NCI-H128 (cell line): ENCODE data around the gene MEIS2.

Source experiments
- DNase-seq: peaks from one replicate; lab custom pipeline; 2025; ENCODE audit not compliant: unreplicated experiment; lab: John Stamatoyannopoulos, UW

Gene MEIS2

GRCh38 chr15:36903922-36904556 lies 196.3 kb downstream of the MEIS2 start:
- no peak for DNase-seq

DNA sequence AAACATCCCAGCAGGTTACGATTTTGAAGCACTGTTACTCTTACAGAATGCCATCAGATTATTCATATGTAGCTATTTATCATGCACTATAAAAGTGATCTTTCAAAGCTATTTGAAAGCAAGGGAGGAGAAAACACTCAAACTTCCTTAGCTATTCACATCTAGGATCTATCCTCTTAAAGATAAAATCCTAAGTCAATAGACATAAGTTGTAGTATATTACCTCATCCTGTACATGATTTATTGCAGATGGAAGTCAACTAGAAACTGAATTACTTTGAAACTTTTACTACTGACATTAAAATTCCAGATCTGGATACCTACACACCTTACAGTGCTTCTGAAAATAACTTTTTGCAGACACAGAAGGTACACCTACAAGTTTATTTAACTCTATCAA lies 197.2 kb downstream of the MEIS2 start:
- DNase-seq = no peak

- DNase-seq = no peak
These were observed 199.3 kb downstream of the MEIS2 start for GRCh38 chr15:36901012-36901411.

GRCh38 chr15:36899696-36900095 lies 200.7 kb downstream of the MEIS2 start:
- no peak for DNase-seq

DNA sequence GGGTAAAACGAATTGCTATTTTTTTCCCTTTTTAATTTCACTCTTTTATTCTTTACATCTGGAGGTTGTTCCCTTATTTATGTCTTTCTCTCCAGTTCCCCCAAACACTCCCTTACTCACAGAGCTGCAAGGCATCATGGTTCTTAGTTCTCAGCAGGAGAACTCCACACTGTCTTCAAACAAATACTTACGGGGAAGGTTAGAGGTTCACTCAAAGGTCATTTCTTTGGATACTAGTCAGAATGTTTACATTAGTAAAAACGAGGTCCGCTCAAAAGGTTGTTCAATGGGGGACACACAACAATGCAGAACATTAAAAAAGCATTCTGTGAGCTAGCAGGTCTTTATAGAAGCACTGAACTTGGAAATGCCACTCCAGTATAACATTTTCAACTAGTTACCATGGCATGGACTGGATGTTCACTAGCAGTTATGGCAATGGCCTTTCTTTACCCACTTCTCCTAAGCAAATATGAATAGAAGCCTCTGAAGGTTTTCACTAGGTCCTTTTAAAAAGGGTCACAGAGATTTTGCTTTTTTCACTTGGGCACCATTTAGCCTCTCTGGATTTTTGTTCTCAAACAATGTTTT lies 201.7 kb downstream of the MEIS2 start:
- DNase-seq = no peak

GRCh38 chr15:36897834-36898233 lies 202.5 kb downstream of the MEIS2 start:
- DNase-seq = no peak

DNA sequence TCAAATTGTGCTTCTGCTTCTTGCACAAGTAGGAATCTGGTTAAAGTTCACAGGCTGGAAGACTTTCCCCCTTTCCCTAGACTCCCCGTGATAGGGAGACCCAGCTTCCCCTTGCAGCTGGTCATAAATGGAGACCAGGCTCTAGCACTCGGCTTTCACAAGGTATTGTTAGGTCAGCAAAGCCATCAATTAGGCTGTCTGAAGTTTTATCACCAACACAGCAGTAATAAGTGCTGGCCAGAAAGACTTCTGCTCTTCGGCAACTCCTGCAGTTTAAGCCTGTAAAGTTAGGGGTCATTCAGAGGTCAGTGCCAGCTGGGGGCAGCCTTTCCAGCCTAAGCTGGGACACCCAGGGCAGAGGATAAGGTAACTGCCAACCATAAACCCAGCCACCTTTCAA lies 203.4 kb downstream of the MEIS2 start:
- DNase-seq = no peak

- DNase-seq = no peak
These were observed 206.3 kb downstream of the MEIS2 start for GRCh38 chr15:36894075-36894474.

DNA sequence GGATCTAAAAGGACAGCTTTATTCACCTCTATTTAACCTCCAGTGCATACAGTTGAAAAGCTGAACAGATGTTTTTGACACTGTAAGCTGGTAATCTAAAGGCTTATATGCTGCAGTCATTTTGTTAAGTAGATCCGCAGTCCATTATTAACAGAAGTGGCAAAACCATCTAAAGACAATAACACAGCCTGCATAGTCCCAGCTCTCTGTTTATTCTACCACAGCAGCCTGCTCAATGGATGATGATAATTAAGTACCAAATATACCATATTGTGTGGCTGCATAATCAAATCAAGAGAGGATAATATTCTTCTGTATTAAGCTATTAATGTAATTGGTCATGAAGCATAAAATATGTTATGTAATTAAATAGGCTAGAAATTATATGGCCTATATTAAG lies 207.1 kb downstream of the MEIS2 start:
- no peak for DNase-seq

DNA sequence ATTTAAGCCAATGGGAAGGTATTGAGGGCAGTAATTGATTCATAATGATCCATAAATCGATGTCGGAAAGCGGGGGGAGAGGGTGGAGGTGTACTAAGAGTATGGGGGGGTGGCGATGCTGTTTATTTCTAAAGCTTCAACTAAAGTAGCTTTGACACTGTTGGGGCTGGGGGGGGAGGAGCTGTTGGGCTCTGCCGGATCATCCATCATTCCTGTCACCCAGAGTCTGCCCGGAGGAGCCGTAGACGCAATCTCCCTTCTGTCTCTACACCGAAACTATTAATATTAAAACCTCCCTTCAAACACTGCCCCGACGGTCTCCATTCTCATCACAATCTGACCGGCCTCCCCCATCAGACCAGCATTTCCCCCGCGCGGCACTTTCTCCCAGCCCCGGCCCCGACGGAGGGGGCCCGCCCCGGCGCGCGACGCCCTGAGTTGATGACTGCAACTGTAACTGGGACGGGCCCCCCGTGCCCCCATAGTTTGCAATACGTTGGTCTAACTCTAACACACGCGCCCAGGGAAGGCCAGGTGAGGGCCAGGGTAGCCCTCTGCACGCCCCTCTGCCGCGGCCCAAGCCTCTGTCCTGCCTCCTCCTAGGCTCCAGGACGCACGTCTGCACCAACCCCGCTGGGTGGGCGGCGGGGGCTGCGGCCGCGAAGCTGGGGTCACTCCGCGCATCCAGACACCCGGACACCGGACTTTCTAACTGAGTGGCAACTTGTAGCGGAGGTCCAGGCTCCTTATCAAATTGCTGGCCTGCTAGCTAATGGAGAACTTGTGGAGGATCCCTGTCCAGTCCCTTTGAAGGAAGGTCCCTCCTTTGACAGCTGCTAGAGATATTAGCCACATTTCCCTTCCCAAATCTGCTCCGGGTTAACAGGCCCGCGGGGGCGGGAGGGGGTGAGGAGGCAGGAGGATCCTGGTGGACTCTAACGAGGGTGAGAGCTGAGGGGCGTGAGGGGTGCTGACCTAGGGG lies 212.0 kb downstream of the MEIS2 start:
- DNase-seq = no peak

DNA sequence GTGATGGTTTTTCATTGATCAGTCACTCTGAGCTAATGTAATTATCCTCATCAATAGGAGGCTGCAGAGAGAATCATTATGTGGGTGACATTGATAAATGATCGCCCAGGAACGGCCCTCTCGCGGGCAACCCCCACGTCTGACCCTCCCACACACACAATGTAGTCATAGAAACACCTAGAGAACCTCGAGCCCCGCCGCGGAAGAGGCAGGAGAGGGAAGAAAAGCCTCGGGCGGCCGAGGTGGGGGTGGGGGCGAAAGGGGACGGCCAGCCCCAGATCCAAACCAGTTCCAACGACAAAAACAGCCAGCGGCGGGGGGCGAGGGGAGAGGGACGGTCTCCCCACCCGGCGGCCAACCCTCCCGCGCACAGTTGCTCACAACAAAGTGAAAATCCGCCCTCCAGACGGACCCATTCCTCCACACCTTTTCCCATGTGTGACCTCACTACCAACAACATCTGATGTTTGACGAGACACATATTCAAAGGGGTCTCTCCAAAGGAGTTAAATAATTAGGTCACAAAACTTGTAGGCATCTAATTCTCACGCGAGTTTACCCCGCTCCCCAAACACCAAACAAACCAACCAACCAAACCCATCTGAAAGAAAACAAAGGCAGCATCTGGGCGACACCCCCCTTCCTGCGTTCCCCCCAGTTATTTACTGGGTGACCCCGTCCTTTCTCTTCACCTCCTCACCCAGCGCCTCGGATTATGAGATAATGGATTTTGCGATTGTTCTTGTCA lies 213.0 kb downstream of the MEIS2 start:
- DNase-seq = no peak

- DNase-seq = no peak
These were observed 213.6 kb downstream of the MEIS2 start for GRCh38 chr15:36886701-36887100.

DNA sequence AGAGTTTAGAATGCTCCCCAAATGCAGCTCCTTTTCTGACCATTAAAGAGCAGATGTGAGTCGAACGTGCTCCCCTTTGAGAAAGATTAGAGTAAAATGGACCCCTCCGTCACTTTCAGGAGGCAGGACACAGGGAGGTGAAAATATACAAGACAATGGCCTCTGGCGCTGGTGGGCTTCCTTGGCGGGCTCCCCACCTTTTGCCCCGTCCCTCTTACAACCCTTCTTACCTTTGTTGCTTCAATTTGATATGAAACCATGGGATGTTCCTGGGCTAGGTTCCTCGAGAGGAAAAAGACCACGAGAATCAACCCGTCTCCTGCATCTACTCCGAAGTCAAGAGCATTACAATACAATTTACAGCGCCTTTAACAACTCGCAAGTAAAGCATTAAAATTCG lies 214.2 kb downstream of the MEIS2 start:
- no peak for DNase-seq

- no peak for DNase-seq
These were observed 214.6 kb downstream of the MEIS2 start for GRCh38 chr15:36885771-36886170.

DNA sequence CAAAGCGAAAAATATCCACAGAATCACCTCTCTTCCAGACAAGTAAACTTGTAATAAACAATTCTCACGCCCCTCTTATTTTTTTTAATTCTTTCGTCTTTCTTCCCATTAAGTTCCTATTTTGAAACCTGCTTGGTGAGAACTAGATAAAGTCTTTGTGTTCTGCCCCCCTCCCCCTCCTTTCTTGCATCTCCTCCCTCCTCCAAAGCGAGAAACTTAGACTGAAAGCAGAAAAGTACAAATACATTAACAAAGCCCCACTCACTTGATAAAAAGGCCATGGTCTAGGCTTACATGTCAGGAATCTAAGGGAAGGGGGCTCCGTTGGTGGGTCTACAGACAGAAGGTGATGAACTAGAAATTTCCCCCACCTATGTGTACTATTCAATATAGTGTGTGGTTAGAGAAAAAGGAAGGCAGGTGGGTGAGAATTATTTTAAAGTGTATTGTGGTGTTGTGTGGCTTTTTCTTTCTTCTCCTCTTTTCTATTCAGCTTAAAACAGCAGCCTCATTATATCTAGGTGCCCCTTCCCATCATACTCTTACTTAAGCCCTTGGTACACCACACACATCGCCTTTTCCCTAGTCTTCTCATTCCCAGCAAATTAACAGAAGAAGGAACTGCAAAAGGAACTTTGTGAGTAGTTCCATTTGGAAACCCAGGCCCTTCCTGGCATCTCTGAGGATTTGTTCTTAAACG lies 215.3 kb downstream of the MEIS2 start:
- no peak for DNase-seq

- DNase-seq = no peak
These were observed 215.9 kb downstream of the MEIS2 start for GRCh38 chr15:36884518-36884875.

GRCh38 chr15:36883713-36884517 lies 216.4 kb downstream of the MEIS2 start:
- DNase-seq = peak; percentile 54

- no peak for DNase-seq
These were observed 217.7 kb downstream of the MEIS2 start for GRCh38 chr15:36882487-36883131.

GRCh38 chr15:36882056-36882455 lies 218.3 kb downstream of the MEIS2 start:
- no peak for DNase-seq
